Mucosa of stomach (tissue), 1 donor: ENCODE data around the gene MTFMT.

ENCODE experiments used
- H3K27me3 ChIP-seq: one replicate; pipeline ENCODE4 v1.7.0; 2013; ENCODE audit warnings: mild to moderate bottlenecking, low read length; ENCODE audit not compliant: control insufficient read depth, insufficient read depth
- H3K36me3 ChIP-seq: one replicate; pipeline ENCODE4 v1.7.0; 2013; ENCODE audit warnings: low read length; ENCODE audit not compliant: control insufficient read depth, insufficient read depth
- H3K4me1 ChIP-seq: one replicate; pipeline ENCODE4 v1.7.0; 2013; ENCODE audit warnings: mild to moderate bottlenecking, low read length; ENCODE audit not compliant: control insufficient read depth, insufficient read depth
- H3K4me3 ChIP-seq: one replicate; pipeline ENCODE4 v1.7.0; 2013; ENCODE audit warnings: low read length
- H3K9ac ChIP-seq: one replicate; pipeline ENCODE4 v1.7.0; 2013; ENCODE audit warnings: mild to moderate bottlenecking, low read length, moderate library complexity
- H3K9me3 ChIP-seq: one replicate; pipeline ENCODE4 v1.7.0; 2013; ENCODE audit warnings: mild to moderate bottlenecking, low read length, moderate library complexity; ENCODE audit not compliant: control insufficient read depth
- donor health status: Pancreatic carcinoma.

Gene MTFMT

DNA sequence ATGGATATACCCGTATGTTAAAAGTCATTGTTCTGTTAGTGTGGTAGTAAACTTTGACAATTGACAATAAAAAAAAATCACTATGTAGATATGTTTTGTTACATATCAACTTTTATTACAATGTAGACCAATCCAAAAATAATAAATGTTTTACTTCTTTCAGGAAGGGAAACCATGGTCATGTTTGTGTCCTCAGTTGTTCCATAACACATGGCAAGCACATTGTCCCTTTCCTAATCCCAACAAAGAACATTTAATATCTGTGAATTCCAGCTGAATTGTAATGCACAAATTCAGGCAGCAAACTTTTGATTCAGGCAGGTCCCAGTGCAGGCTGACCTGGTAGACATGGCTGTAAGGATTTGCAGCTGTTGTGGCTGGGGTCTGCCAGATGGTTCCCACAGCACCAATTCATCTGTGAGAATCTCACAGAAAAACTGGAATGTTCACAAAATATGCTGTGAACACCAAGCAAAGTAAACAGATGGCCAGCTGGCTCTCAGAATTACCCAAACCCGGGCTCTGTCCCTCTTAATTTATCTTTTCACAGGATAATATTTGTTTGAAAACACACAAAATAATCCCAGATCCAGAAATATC lies 37.8 kb downstream of the MTFMT start:
- H3K9ac ChIP-seq = no peak overlapping the region
- H3K36me3 ChIP-seq = no peaks in the 10 kb centered on the region
- no peak overlapping the region for H3K4me3 ChIP-seq
- no peaks in the 10 kb centered on the region for H3K9me3 ChIP-seq
- H3K27me3 ChIP-seq = no peaks in the 10 kb centered on the region
- H3K4me1 ChIP-seq = peaks cover 4% of the 10 kb centered on the region

DNA sequence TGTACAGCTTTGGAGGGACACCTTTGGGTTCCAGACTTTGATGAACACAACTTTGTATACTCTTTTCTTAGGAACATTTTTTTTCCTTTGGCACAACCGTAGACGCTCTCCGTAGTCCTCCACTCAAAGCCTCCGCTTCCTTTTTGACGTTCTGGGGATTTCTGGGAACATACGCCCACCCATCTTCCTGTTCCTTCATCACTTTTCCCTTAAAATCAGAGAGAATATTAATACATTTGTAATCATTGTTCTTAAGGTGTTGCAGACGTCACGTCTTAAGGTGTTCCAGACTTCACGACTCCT lies 39.3 kb downstream of the MTFMT start:
- Histone ChIP-seq H3K9ac (peak overlapping the region; percentile 69), H3K4me1 (peaks cover 11% of the 10 kb centered on the region), H3K36me3 (no peaks in the 10 kb centered on the region), H3K9me3 (no peaks in the 10 kb centered on the region), H3K27me3 (no peaks in the 10 kb centered on the region), H3K4me3 (peak overlapping the region; percentile 44)

DNA sequence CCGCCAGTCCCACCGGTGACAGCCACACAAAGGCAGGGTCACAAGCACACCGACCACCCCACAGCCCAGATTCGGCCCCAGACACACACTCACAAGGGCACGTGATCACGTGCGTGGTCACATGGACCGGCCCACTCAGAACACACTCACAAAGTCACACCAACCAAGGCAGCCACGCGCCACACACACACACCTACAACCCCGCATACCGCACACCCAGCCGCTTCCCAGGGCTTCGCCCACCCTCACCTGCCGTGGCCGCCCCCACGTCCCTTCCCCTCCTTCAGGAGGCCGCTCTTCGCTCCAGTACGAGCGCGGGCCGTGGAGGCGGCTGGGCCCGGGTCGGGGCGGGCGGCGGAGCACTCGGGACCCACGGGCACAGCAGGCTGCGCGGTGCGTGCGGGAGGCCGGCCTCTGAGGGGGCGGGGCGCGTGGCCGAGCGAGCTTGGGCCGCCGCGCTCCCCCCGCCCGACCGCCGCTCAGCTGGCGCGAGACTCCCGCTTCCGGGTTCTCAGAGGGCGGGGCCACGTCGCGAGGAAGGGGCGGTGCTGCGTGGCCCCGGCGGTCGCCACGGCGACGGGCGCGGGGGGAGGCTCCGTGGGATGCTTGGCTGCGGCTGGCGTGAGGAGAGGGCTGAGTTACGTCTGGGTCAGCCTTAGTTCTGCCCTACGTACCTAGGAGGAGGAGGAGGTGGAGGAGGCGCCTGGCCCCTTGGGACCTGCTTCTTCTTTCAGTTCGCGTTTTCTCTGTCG lies 39.8 kb downstream of the MTFMT start, which contains the start of gene SPG21:
Gene SPG21 (minus strand): TSS at position 499 of the 752 bp plus-strand sequence. CDS start 6,345 bp downstream, outside the sequence.
- H3K36me3 ChIP-seq = no peaks in the 10 kb centered on the region
- no peaks in the 10 kb centered on the region for H3K9me3 ChIP-seq
- H3K9ac ChIP-seq = peak within 1 kb of the TSS; percentile 82
- H3K4me1 ChIP-seq = peaks cover 16% of the 10 kb centered on the region
- H3K27me3 ChIP-seq = no peaks in the 10 kb centered on the region
- H3K4me3 ChIP-seq = peak within 1 kb of the TSS; percentile 94

DNA sequence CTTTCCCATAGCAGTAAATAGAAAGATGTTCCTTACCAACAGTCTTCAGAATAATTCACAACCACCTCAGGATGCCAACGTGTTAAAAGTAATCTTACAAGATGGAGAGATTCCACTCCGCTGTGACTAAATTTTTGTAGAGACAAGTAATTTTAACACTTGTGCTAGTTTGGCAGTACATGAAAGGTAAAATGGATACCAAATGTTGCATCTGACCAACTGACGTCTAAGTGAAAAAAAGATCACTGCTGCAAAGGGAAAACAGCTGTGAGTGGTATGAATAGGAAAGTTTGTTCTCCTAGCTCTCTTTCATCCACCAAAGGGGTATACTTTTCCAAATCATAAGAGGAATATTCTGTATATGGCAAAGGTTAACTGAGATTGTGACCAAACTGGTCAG lies 42.3 kb downstream of the MTFMT start:
- no peak overlapping the region for H3K9ac ChIP-seq
- H3K9me3 ChIP-seq = no peaks in the 10 kb centered on the region
- peaks cover 18% of the 10 kb centered on the region for H3K4me1 ChIP-seq
- no peaks in the 10 kb centered on the region for H3K36me3 ChIP-seq
- H3K4me3 ChIP-seq = no peak overlapping the region
- no peaks in the 10 kb centered on the region for H3K27me3 ChIP-seq

DNA sequence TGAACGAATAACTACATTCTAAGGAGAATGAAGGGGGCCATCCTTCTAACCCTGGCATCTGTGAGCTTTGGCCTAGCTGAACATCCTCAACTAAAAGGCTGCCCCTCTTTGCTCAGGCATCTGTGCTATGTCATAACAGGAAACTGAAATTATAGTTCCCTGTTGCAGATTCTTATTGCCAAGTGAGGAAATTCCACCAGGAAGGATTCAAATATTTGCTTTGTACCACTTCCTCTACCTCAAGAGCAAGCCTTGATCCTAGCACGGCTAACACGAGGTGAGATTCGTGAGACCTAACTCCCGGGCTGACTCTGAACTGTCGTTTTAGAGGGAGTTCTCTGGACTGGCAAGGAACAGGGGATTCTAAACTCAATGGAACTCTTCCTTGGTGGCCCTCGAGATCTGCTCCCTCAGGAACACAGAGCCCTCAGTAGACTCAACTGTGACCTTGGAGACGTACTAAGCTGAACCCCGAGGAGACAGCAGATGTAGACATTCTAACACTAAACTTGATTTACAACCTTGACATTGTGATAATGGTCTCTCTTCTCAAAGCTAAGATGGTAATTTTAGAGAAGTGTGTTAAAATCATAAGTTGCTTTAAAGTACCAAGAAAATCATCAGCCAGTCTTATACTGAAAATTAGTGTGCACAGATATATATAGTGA lies 43.9 kb downstream of the MTFMT start:
- Histone ChIP-seq H3K27me3 (no peaks in the 10 kb centered on the region), H3K36me3 (no peaks in the 10 kb centered on the region), H3K9ac (no peak overlapping the region), H3K4me3 (no peak overlapping the region), H3K9me3 (no peaks in the 10 kb centered on the region), H3K4me1 (peaks cover 18% of the 10 kb centered on the region)

DNA sequence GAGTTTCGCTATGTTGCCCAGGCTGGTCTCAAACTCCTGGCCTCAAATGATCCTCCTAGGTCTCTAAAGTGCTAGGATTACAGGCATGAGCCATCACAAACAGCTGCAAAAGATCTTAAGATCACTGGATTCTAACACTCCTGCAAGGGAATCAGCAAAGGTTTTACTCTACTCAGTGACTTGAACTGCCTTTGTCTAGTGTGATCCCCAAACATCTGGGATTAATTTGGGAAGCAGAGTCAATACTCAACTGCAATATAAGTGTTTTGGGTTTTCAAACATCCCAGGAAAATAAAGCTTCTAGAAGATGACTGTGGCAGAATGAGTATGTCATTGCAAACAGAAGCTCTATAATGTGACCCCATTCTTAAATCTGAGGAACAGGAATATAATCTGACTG lies 47.0 kb downstream of the MTFMT start:
- Histone ChIP-seq H3K36me3 (no peaks in the 10 kb centered on the region), H3K4me1 (peaks cover 14% of the 10 kb centered on the region), H3K27me3 (no peaks in the 10 kb centered on the region), H3K9ac (no peak overlapping the region), H3K9me3 (no peaks in the 10 kb centered on the region), H3K4me3 (no peak overlapping the region)

DNA sequence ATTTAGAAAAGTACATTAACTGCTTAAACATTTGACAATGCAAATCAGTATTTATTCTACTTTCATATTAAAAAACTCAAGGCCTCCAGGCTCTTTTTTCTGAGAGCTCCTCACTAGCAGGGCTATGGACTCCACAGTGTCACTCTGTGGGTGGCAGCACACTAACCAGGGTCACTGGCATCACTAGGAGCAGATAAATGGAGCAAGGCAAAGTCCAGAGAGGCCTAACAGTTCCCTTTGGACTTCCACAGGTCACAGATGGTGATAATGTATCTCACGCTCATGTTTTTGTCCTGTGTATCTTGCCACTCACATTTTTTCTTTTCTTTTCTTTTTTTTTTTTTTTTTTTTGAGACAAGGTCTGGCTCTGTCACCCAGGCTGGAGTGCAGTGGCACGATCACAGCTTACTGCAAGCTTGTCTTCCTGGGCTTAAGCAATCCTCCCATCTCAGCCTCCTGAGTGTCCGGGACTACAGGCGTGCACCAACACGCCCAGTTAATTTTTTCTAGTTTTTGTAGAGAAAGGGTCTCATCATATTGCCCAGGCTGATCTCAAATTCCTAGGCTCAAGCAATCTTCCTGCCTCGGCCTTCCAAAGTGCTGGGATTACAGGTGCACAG lies 47.5 kb downstream of the MTFMT start:
- Histone ChIP-seq H3K4me1 (peaks cover 14% of the 10 kb centered on the region), H3K9ac (no peak overlapping the region), H3K36me3 (no peaks in the 10 kb centered on the region), H3K9me3 (no peaks in the 10 kb centered on the region), H3K4me3 (no peak overlapping the region), H3K27me3 (no peaks in the 10 kb centered on the region)

DNA sequence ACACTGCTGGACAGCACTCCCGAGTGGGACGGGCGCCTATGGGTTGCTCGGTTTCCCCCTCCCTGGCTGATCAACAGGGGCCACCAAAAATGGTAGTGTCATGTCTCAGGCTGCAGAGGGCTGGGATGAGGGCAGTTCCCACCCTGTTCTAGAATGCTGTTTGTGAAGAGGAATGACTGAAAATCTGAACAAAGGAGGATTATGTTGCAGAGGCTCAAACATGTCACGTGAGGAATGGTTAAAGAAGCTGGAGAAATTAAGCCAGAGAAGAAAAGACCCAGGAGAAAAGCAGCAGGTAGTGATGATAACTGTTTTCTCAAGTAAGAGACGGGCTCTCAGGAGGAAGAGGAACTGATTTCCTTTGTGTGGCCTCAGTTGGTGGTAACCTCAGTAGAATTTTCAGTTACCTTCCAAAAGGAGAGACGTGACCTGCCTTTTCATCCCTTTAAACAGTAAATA lies 50.2 kb downstream of the MTFMT start:
- H3K4me3 ChIP-seq = no peak overlapping the region
- H3K4me1 ChIP-seq = no peaks in the 10 kb centered on the region
- no peaks in the 10 kb centered on the region for H3K9me3 ChIP-seq
- H3K9ac ChIP-seq = no peak overlapping the region
- H3K27me3 ChIP-seq = no peaks in the 10 kb centered on the region
- no peaks in the 10 kb centered on the region for H3K36me3 ChIP-seq

DNA sequence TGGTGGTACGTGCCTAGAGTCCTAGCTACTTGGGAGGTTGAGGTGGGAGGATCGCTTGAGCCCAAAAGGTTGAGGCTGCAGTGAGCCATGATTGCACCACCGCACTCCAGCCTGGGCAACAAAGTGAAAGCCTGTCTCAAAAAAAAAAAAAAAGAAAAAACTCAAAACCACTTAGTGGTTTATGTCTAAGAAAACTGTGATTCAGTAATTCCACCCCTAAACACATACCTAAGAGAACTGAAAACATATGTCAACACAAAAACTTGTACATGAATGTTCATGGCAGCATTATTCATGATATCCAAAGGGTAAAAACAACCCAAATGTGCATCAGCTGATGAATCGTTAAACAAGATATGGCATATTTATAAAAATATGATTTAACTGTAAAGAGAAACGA lies 54.0 kb downstream of the MTFMT start:
- Histone ChIP-seq H3K4me1 (no peaks in the 10 kb centered on the region), H3K4me3 (no peak overlapping the region), H3K36me3 (no peaks in the 10 kb centered on the region), H3K27me3 (no peaks in the 10 kb centered on the region), H3K9ac (no peak overlapping the region), H3K9me3 (no peaks in the 10 kb centered on the region)

DNA sequence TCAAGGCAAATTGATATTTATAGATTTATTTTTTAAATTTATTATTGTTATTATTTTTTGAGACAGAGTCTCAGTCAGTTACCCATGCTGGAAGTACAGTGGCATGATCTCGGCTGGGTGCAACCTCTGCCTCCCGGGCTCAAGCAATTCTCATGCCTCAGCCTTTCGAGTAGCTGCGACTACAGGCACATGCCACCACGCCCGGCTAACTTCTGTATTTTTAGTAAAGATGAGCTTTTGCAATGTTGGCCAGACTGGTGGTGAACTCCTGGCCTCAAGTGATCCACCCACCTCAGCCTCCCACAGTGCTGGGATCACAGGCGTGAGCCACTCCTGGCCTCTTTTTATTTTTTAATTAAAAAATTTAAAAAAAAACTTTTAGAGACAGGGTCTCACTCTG lies 58.7 kb downstream of the MTFMT start:
- Histone ChIP-seq H3K27me3 (no peaks in the 10 kb centered on the region), H3K4me3 (no peak overlapping the region), H3K36me3 (no peaks in the 10 kb centered on the region)

DNA sequence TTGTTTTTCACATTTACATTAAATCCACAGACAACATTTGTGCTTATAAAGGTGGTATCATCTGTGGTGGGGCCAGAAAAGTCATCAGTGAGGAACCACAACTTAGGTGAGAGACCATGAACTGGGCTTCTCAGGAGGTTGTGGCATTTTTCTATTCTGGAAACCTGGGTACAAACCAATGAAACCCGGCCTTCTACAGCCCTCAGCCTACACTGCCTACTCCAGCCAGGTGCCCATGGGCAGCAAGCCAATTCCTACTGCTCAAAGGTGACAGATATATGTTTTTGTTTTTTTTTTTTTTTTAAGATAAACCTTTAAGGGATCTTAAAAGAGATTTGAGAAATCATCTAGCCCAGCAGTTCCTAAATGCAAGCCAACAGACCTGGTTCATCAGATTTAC lies 60.0 kb downstream of the MTFMT start:
- H3K9me3 ChIP-seq = no peaks in the 10 kb centered on the region
- H3K4me3 ChIP-seq = no peak overlapping the region
- H3K4me1 ChIP-seq = no peaks in the 10 kb centered on the region
- H3K9ac ChIP-seq = no peak overlapping the region
- H3K27me3 ChIP-seq = no peaks in the 10 kb centered on the region
- H3K36me3 ChIP-seq = no peaks in the 10 kb centered on the region

More for the DNA sequence above, 58.7 kb downstream of the MTFMT start:
- no peaks in the 10 kb centered on the region for H3K9me3 ChIP-seq
- no peak overlapping the region for H3K9ac ChIP-seq
- no peaks in the 10 kb centered on the region for H3K4me1 ChIP-seq

DNA sequence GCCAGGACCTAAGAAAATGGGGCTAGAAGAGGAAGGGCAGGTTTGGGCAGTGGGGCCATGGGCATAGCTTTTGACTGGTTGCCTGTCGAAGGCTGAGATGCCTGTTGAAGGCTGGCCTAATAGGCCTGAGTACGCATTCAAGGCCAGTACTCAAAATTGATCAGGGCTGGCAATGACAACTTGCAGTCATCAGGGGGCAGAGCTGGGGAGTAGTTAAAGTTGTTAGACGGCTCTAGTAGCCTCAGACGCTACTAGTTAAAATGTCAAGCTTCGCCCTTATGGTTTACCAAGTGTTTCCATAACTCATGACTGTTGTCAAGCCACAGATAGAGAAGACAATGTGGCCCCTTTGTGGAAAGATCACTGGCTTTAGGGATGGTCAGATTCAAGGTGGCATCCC lies 68.4 kb downstream of the MTFMT start:
- no peak overlapping the region for H3K9ac ChIP-seq
- no peaks in the 10 kb centered on the region for H3K36me3 ChIP-seq
- H3K4me1 ChIP-seq = no peaks in the 10 kb centered on the region

More for the DNA sequence above, 68.4 kb downstream of the MTFMT start:
- Histone ChIP-seq H3K4me3 (no peak overlapping the region), H3K27me3 (no peaks in the 10 kb centered on the region), H3K9me3 (no peaks in the 10 kb centered on the region)
